Uterine smooth muscle cell (primary cell): ENCODE data around the gene ATP5PF. TPM values are rescaled to one million over a fixed set of nuclear protein-coding genes. Genes with fewer than 3 reads are reported as not detected.

ENCODE experiments used
- total RNA-seq: library from RNA; depleted of rRNA; stranded (reverse); fragments of >200 nt; gene quantifications from 2 replicates; pipeline ENCODE4 v1.2.3, GENCODE V29; 2014

Gene ATP5PF
- 32.2 and 46.0 TPM in 2 replicates for total RNA-seq

GRCh38 chr21:25734904-25735645 lies at the start of gene ATP5PF, which contains the start of gene GABPA:
ATP5PF (minus strand) TSS chr21:25734904; CDS start chr21:25729794, 5,110 bp downstream.
GABPA (plus strand) TSS chr21:25734972; CDS start chr21:25741599, 6,627 bp downstream.

Other genes starting within 250 kb of the ATP5PF start
- 24.6 and 53.7 TPM in 2 replicates for gene MRPL39, start 127.4 kb downstream of the ATP5PF start, total RNA-seq
- gene JAM2, start 95.6 kb downstream of the ATP5PF start, total RNA-seq, result 1.00 TPM in 2 replicates
- 29.3 and 32.9 TPM in 2 replicates for gene GABPA, start 68 bp upstream of the ATP5PF start, total RNA-seq